ENCODE measurements around the gene JUP.
"Not testable (repeated sequence)": the region's sequence is repeated elsewhere in the genome, so short reads cannot be mapped to it uniquely, and the experiment has no call there.

The JUP gene

DNA sequence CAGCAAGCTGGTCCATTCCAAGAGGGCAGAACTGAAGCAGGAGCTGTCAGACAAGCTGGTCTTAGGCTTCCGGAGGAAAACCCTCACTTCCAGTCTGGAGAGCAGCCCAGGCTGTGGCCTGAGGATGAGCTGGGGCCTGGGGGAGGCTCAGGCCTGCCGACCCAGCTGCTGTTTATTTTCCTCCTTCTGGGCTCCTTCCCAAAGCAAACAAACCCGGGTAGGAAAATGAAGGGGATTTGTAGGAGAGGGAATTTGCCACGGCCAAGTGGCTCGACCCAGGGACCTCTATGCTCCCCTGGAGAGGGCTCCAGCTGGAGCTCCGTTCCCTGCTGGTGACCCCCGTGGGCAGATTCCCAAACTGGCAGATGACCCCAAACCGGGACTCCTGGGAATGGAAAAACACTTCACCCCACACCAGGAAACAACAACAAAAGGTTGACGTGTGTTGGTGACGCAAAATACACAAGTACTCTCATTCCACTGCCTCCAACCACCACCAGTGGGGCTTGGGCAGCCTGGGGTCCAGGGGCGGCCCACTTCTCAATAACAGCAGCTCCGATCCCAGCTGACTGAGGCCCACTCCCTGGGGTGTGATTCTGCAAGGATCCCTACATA, 8.8 kb downstream of the JUP start:
- Histone ChIP-seq H3K4me1 (ENCODE audit: control insufficient read depth, insufficient read depth, low read length) (peaks cover 50% of the 10 kb centered on the region), H3K36me3 (ENCODE audit: control insufficient read depth, insufficient read depth, low read length) (no peaks in the 10 kb centered on the region), H3K27me3 (ENCODE audit: control insufficient read depth, insufficient read depth, low read length, poor library complexity, severe bottlenecking) (no peaks in the 10 kb centered on the region), H3K27ac (ENCODE audit: insufficient read depth, low read depth, low read length, poor library complexity, severe bottlenecking) (peak overlapping the region; percentile 9), H3K9me3 (ENCODE audit: control insufficient read depth, low read length) (no peaks in the 10 kb centered on the region), H3K4me3 (ENCODE audit: insufficient read depth, low read depth, low read length) (no peak overlapping the region)
- 62 to 65% methylated on average over 12 of the region's 12 CpGs for WGBS, 2 experiments

DNA sequence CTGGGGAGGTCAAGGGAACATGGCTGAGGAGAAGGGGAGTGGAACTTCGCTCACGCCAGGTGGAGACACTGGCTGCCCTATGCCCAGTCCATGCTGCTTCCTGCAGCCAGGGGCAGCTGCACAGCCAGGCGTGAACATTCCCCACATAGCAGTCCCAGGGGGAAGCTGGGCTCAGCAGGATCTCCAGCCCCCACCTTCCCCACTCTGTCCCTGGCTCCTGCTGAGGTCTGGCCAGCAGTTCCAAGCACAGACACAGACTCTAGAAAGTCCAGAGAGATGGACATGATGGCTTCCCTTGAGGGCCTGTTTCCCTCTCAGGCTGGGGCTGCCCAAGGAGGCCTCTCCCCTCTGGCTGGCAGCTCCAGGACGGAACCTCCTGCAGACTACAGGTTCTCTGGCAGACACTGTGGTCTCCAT, 9.3 kb downstream of the JUP start:
- Histone ChIP-seq H3K27me3 (ENCODE audit: control insufficient read depth, insufficient read depth, low read length, poor library complexity, severe bottlenecking) (no peaks in the 10 kb centered on the region), H3K36me3 (ENCODE audit: control insufficient read depth, insufficient read depth, low read length) (no peaks in the 10 kb centered on the region), H3K4me3 (ENCODE audit: insufficient read depth, low read depth, low read length) (no peak overlapping the region), H3K4me1 (ENCODE audit: control insufficient read depth, insufficient read depth, low read length) (peaks cover 47% of the 10 kb centered on the region), H3K9me3 (ENCODE audit: control insufficient read depth, low read length) (no peaks in the 10 kb centered on the region), H3K27ac (ENCODE audit: insufficient read depth, low read depth, low read length, poor library complexity, severe bottlenecking) (peak overlapping the region; percentile 9)
- WGBS, 2 experiments: 74 to 82% methylated on average over 4 of the region's 4 CpGs

DNA sequence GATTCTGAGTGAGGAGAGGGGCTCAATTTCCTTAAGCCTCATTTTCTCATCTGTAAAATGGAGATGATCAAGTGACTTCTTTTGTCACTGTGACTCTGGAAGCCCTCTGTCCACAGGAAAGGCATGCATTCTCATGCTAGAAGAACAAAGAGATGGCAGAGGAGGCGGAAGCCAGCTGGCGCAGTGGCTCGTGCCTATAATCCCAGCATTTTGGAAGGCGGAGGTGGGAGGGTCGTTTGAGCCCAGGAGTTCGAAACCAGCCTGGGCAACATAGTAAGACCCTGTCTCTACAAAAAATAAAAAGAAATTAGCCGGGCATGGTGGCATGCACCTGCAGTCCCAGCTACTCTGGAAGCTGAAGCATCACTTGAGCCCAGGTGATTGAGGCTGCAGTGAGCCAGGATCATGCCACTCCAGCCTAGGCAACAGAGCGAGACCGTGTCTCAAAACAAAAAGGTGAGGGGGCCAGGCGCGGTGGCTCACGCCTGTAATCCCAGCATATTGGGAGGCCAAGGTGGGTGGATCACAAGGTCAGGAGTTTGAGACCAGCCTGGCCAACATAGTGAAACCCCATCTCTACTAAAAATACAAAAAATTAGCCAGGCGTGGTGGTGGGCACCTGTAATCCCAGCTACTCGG, 10.1 kb downstream of the JUP start:
- H3K27ac ChIP-seq (ENCODE audit: insufficient read depth, low read depth, low read length, poor library complexity, severe bottlenecking): peak overlapping the region; percentile 85
- not testable (repeated sequence) for H3K36me3 ChIP-seq (ENCODE audit: control insufficient read depth, insufficient read depth, low read length); H3K4me3 ChIP-seq (ENCODE audit: insufficient read depth, low read depth, low read length); H3K9me3 ChIP-seq (ENCODE audit: control insufficient read depth, low read length); H3K27me3 ChIP-seq (ENCODE audit: control insufficient read depth, insufficient read depth, low read length, poor library complexity, severe bottlenecking)
- 75 to 77% methylated on average over 14 of the region's 14 CpGs for WGBS, 2 experiments
- H3K4me1 ChIP-seq (ENCODE audit: control insufficient read depth, insufficient read depth, low read length): peaks cover 39% of the 10 kb centered on the region

DNA sequence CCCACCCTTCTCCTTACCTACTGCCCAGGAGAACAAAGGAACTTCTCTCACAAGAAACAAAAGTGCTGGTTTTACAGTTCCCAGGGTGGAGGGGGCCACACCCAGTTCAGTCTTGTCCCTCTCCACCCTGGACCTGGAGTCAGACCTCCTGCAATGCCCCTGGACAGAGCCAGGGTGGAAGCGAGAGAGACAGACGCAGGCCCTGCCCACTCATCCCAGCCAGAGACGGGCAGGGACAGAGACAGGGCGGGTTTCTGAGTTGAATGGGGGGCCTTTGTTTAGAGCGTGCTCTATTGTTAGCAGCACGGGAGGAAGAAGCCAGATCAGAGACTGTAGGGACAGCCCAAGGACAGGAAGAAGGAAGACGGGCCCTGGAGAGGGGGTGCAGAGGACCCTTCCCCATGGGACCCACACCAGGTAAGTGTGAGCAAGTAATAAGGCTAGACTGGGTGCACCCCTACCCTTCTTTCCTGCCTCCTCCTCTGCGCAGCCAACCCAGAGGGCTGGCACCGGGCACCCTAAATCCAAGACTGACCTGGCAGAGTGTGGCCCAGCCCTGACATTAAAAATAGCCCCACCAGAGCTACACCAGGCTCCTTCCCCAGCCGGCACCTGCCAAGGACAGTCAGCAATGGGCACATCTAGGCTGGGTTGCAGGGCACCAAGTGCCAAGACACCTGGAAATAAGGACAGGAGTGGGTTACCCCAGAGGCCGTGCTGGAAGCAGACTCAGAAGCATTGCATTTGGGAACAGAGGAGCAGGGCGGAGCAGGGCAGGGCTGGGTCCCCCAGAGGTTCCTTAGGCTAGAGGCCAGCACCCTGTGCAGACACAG, 10.9 kb downstream of the JUP start:
- Histone ChIP-seq H3K9me3 (ENCODE audit: control insufficient read depth, low read length) (no peaks in the 10 kb centered on the region), H3K4me1 (ENCODE audit: control insufficient read depth, insufficient read depth, low read length) (peaks cover 37% of the 10 kb centered on the region), H3K27ac (ENCODE audit: insufficient read depth, low read depth, low read length, poor library complexity, severe bottlenecking) (peak overlapping the region; percentile 85), H3K4me3 (ENCODE audit: insufficient read depth, low read depth, low read length) (no peak overlapping the region), H3K27me3 (ENCODE audit: control insufficient read depth, insufficient read depth, low read length, poor library complexity, severe bottlenecking) (no peaks in the 10 kb centered on the region), H3K36me3 (ENCODE audit: control insufficient read depth, insufficient read depth, low read length) (no peaks in the 10 kb centered on the region)
- WGBS, 2 experiments: 32 to 36% methylated on average over 12 of the region's 12 CpGs

DNA sequence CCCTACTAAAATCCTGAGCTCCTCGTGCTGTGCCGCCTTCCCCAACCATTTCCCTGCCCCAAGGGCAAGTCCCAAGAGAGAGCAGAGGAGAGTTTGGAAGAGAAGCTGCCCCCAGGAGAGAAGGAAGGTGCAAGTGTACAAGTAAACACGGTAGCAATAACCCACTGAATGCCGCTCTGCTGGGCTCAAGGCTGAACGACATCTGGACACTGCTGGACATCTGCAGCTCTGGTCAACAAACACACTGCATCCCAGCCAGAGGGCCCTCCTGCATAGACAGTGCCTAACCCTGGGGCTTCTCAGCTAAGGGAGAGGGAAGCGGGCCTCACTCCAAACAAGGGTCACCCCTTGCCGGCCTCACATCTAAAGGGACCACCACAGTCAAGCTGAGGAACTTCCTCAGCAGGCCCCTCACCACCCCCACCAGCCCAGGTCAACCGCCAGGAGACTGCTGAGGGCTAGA, 12.7 kb downstream of the JUP start:
- Histone ChIP-seq H3K4me1 (ENCODE audit: control insufficient read depth, insufficient read depth, low read length) (peaks cover 37% of the 10 kb centered on the region), H3K27me3 (ENCODE audit: control insufficient read depth, insufficient read depth, low read length, poor library complexity, severe bottlenecking) (no peaks in the 10 kb centered on the region), H3K27ac (ENCODE audit: insufficient read depth, low read depth, low read length, poor library complexity, severe bottlenecking) (no peak overlapping the region), H3K4me3 (ENCODE audit: insufficient read depth, low read depth, low read length) (no peak overlapping the region), H3K9me3 (ENCODE audit: control insufficient read depth, low read length) (no peaks in the 10 kb centered on the region), H3K36me3 (ENCODE audit: control insufficient read depth, insufficient read depth, low read length) (peaks cover 9% of the 10 kb centered on the region)
- 69% methylated on average over 7 to 8 of the region's 8 CpGs for whole genome bisulfite sequencing, 2 experiments

DNA sequence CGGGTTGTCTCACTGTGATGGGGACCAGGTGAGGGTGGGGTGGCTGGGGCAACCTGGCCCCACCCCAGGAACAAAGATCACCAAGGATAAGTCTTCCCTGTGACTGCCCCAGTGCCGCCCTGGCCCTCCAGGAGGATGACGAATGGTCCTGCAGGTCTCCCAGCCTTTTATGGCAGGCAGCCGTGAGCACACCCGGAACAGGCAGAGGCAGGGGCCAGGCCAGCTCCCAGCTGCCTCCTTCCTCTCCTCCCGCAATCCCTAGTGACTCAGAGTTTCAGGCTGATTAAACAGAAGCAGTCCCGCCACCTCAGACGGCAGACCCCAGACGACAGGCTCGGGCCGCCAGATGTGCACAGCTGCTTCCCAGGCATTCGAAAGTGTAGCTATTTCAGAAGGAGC, 13.3 kb downstream of the JUP start:
- 63 to 73% methylated on average over 12 of the region's 12 CpGs for WGBS, 2 experiments
- Histone ChIP-seq H3K27me3 (ENCODE audit: control insufficient read depth, insufficient read depth, low read length, poor library complexity, severe bottlenecking) (no peaks in the 10 kb centered on the region), H3K36me3 (ENCODE audit: control insufficient read depth, insufficient read depth, low read length) (peaks cover 13% of the 10 kb centered on the region), H3K9me3 (ENCODE audit: control insufficient read depth, low read length) (no peaks in the 10 kb centered on the region), H3K27ac (ENCODE audit: insufficient read depth, low read depth, low read length, poor library complexity, severe bottlenecking) (no peak overlapping the region), H3K4me1 (ENCODE audit: control insufficient read depth, insufficient read depth, low read length) (peaks cover 37% of the 10 kb centered on the region), H3K4me3 (ENCODE audit: insufficient read depth, low read depth, low read length) (no peak overlapping the region)

DNA sequence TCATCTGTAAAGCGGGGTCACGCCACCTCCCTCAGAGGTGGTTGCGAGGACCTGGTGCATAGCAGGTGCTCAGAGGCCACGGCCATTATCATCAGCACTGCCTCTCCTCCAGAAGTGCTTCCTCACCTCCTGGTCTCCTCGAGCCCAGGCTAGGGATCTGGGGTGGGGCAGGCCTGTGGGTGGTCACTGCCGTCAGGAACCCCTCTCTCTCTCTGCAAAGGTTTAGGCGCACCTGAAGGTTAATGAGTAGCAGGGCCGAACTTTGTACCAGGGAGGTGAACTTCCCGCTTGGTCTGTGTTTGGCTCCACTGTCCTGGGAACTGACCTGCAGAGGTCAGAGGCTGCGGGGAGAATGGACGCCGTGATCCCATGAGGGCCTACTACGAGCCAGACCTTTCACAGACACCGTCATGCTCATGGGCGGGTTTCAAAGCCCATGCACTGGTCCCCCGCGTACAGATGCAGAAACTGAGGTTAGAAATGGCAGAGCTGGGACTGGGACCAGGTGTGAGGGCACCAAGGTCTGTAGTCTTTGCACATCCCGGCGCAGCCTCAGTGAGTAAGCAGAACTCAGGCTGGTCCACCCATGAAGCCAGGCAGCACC, 13.8 kb downstream of the JUP start:
- 96% methylated on average over 19 of the region's 19 CpGs for WGBS, 2 experiments
- no peak overlapping the region for H3K4me3 ChIP-seq (ENCODE audit: insufficient read depth, low read depth, low read length)
- no peak overlapping the region for H3K27ac ChIP-seq (ENCODE audit: insufficient read depth, low read depth, low read length, poor library complexity, severe bottlenecking)

DNA sequence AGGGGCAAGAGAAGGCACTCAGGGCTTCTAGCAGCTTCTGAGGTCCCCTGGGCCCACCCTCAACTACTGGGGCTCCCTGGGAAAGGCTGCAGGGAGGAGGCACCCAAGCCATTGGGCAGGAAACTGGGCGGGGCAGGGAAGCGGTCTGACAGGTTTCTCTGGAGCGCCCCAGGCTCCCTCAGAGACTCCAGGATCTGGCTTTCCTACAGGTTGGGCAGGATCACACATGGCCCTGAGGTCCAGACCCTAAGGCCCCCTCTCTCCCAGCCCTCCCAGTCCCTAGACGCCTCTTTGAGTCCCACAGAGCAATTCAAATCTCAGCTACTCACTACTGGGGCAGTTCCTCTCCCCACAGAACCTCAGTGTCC, 14.3 kb downstream of the JUP start:
- peaks cover 17% of the 10 kb centered on the region for H3K36me3 ChIP-seq (ENCODE audit: control insufficient read depth, insufficient read depth, low read length)
- H3K27me3 ChIP-seq (ENCODE audit: control insufficient read depth, insufficient read depth, low read length, poor library complexity, severe bottlenecking): no peaks in the 10 kb centered on the region
- 91 to 97% methylated on average over 4 of the region's 4 CpGs for WGBS, 2 experiments
- H3K4me3 ChIP-seq (ENCODE audit: insufficient read depth, low read depth, low read length): no peak overlapping the region
- no peak overlapping the region for H3K27ac ChIP-seq (ENCODE audit: insufficient read depth, low read depth, low read length, poor library complexity, severe bottlenecking)
- peaks cover 28% of the 10 kb centered on the region for H3K4me1 ChIP-seq (ENCODE audit: control insufficient read depth, insufficient read depth, low read length)
- H3K9me3 ChIP-seq (ENCODE audit: control insufficient read depth, low read length): no peaks in the 10 kb centered on the region

More for the DNA sequence above, 13.8 kb downstream of the JUP start:
- Histone ChIP-seq H3K4me1 (ENCODE audit: control insufficient read depth, insufficient read depth, low read length) (peaks cover 33% of the 10 kb centered on the region), H3K27me3 (ENCODE audit: control insufficient read depth, insufficient read depth, low read length, poor library complexity, severe bottlenecking) (no peaks in the 10 kb centered on the region), H3K36me3 (ENCODE audit: control insufficient read depth, insufficient read depth, low read length) (peaks cover 13% of the 10 kb centered on the region), H3K9me3 (ENCODE audit: control insufficient read depth, low read length) (no peaks in the 10 kb centered on the region)

DNA sequence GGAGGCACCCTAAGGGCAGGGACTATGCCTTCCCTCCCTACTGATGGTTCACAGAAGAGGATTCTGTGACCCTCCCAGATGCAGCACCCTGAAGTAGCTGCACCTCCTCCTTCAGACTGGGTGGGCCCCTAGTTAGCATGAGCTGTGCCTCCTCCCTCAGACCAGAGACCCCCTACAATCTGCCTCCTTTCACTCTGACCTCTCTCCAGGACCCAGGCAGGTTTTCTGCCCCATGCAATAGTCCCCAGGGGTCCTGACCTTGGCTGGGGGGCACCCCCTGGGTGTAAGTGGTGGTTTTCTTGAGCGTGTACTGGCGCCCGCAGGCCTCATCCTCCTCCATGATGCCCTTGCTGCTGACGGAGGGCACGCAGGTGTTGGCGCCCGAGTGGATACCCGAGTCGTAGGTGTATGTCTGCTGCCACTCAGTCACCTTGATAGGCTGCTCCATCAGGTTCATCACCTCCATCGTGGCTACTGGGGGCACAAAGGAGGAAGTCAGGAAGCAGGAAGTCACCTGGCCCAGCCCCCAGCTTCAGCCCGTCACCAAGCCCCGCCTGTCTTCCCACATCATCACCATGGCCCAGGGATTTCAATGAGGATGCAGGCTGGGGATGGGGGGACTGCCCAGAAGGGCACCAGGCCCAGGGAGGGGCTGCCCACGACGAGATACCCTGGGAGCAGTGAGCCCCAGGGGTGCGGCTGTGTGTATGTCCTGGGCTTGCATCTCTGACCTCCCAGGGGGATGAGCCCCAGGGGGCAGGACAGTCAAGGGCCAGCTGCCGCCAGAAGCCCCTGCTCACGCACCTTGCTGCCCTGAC, 14.9 kb downstream of the JUP start:
- H3K9me3 ChIP-seq (ENCODE audit: control insufficient read depth, low read length): no peaks in the 10 kb centered on the region
- peaks cover 23% of the 10 kb centered on the region for H3K4me1 ChIP-seq (ENCODE audit: control insufficient read depth, insufficient read depth, low read length)
- no peaks in the 10 kb centered on the region for H3K27me3 ChIP-seq (ENCODE audit: control insufficient read depth, insufficient read depth, low read length, poor library complexity, severe bottlenecking)
- no peak overlapping the region for H3K27ac ChIP-seq (ENCODE audit: insufficient read depth, low read depth, low read length, poor library complexity, severe bottlenecking)
- no peak overlapping the region for H3K4me3 ChIP-seq (ENCODE audit: insufficient read depth, low read depth, low read length)
- WGBS, 2 experiments: 91 to 92% methylated on average over 17 of the region's 17 CpGs
- peaks cover 21% of the 10 kb centered on the region for H3K36me3 ChIP-seq (ENCODE audit: control insufficient read depth, insufficient read depth, low read length)

All from ectodermal cell (in vitro differentiated cells).